HG02588 (cell line): ENCODE data around the gene INF2.
A peak's percentile ranks its signal among the peaks of the same experiment; 100 is the strongest.
"Not testable (repeated sequence)": the region's sequence is repeated elsewhere in the genome, so short reads cannot be mapped to it uniquely, and the experiment has no call there.

Source experiments
- ATAC-seq: cut with Tn5 transposase; IDR thresholded peaks from one replicate; pipeline ENCODE4 v1.9.1; 2021; ENCODE audit warnings: mild to moderate bottlenecking, moderate library complexity; ENCODE audit not compliant: unreplicated experiment

Gene INF2

DNA sequence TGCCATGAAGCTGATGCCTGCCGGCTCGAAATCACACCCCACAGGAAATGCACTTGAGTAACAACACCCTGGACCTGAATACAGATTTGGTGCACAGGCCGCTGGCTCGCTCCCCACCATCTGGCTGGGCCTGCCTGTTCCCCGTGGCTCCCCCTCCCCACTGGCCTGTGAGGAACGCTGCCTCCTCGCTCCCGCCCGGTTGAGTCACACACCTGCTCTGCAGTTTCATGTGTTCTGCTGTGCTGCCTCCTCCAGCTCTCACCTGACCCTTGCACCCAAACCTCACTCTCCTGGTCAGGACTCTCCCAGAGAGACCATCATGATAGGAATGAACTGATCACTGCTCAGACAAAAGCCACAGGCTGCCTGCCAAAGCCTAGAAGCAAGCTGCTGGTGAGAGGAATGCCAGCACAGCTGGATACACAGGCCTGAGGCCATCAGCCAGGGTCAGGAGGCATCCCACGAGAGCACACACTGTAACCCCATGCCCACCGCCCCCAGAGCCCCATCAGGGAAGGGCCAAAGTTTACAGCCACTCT, 59.8 kb downstream of the INF2 start:
- ATAC-seq = no peak

DNA sequence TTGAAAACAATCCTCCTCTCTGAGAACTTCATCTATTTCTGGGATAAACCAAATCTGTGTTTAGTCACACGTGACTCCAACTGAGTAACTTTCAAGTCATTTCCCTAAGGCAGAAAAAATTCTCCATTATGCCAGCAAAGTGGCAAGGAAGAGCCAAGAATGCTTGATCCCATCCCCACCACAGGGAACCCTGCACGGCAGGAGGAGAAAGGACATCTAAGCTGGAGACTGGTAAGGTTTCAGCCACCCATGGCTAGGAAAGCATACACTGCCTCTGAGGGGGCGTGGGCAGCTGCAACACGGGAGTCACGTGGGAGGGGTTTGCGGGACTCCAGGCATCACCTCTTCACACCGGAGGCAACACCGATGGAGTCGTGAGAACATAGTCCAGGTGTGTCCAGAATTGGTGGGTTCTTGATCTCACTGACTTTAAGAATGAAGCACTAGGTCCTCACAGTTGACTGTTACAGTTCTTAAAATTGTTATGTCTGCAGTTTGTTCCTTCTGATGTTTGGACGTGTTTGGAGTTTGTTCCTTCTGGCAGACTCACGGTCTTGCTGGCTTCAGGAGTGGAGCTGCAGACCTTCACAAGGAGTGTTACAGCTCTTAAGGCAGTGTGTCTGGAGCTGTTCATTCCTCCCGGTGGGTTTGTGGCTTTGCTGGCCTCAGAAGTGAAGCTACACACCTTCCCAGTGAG, 60.8 kb downstream of the INF2 start:
- ATAC-seq = no peak

DNA sequence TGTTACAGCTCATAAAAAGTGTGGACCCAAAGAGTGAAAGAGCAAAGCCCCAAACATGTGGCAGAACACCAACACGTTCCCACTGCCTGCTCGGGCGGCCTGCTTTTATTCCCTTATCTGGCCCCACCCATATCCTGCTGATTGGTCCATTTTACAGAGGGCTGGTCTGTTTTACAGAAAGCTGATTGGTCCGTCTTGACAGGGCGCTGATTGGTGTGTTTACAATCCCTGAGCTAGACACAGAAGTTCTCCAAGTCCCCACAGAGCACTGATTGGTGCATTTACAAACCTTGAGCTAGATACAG, 61.3 kb downstream of the INF2 start:
- not testable (repeated sequence) for ATAC-seq

DNA sequence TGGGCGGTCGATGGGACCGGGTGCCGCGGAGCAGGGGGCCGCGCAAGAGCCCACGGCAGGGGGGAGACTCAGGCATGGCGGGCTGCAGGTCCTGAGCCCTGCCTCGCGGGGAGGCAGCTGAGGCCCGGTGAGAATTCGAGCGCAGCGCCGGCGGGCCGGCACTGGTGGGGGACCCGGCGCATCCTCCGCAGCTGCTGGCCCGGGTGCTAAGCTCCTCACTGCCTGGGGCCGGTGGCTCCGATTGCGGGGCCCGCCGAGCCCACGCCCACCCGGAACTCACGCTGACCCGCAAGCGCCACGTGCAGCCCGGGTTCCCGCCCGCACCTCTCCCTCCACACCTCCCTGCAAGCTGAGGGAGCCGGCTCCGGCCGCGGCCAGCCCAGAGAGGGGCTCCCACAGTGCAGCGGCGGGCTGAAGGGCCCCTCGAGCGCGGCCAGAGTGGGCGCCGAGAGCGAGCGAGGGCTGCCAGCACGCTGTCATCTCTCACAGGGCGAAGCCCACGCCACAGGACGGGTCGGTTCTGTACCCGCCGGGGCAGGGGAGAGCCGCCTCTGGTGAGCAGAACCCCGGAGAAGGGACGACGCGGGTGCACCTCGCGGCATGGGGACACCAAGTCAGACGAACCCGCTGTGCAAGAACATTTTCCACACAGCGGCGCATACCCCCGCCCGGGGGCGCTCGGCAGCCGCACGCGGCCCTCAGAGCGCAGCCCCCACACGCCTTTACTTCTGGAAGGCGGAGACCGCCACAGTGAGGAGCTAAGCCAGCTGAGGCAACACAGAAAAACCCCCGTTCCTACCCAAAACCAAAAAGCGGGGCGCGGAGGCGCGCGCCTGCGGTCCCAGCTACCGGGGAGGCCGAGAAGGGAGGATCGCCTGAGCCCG, 62.4 kb downstream of the INF2 start:
- ATAC-seq = no peak

DNA sequence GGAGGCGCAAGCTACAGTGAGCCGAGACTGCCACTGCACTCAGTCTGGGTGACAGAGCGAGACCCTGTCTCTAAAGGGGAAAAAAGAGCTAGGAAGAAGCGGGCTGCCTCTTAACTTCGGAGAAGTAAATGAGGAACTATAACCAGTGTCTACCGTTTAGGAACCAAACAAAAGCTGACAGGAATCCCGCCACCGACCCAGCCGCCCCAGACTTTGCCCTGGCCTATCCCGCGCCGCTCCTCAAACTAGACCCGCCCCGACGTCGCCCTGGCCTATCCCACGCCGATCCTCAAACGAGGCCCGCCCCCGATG, 63.0 kb downstream of the INF2 start:
- ATAC-seq = peak; percentile 3

DNA sequence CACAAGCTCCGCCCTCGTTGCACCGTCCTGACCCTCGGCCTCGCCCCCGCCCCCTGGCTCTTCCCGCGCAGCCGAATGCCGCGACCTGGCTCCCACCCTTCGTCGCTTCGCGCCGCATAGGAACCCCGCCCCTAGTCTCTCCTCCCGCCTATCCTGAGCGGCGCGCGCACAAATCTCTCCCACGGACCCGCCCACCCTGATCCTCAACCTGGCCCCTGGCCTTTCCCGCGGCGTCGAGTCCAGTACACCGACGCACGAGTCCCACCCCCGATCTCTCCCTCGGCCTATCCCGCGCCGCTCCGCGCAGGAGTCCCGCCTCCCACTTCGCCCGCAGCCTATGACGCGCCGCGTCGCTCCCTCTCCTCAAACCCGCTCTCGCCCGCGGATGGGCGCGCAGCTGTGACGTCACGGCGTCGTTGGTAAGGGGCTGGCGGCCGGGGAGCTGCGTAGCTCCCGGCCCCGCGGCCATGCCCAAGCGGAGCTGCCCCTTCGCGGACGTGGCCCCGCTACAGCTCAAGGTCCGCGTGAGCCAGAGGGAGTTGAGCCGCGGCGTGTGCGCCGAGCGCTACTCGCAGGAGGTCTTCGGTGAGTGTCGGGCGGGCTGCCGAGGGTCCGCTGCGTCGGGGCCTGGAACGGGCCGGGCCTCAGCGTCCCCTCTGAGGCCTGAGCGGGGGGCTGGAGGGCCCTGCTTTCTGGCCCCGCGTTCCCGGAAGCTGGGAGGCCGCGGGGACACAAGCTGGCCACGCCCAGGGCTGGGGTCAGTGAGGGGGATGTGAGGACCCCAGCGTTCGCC, 63.5 kb downstream of the INF2 start, which contains the start of gene SIVA1:
SIVA1 (plus strand) TSS at position 413 of the 793 bp plus-strand sequence; CDS start at position 468, 55 bp downstream.
- ATAC-seq = peak; percentile 84

DNA sequence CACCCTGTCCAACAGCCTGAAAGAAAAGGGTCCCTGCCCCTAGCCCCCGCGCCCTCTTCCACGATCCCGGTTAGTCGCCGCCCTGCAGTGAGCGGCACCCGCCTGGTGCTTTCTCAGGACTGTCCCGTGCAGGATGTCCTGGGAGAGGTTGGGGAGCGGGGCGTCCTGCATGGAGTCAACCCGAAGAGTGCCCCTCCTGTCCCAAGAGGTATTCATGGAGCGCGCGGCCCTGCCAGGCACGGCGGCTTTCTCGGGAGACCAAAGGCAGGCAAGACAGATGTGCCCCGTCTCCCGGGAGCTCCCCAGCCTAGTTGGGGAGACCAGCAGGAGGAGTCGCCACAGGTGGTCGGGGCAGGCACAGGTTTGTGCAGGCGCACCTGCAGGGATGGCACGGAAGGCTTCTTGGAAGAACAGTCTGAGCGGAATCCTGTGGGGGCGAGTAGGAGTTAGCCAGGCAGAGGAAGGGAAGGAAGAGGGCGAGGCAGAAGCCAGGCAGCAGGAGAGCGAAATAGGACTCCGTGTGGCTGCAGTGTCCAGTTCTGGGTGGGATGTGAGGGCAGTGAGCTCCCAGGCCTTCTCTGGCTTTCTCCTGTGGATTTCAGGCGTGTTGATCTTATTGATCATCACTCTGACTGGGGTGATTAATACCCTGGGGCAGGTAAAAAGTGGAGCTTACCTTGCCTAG, 64.3 kb downstream of the INF2 start:
- ATAC-seq = no peak

DNA sequence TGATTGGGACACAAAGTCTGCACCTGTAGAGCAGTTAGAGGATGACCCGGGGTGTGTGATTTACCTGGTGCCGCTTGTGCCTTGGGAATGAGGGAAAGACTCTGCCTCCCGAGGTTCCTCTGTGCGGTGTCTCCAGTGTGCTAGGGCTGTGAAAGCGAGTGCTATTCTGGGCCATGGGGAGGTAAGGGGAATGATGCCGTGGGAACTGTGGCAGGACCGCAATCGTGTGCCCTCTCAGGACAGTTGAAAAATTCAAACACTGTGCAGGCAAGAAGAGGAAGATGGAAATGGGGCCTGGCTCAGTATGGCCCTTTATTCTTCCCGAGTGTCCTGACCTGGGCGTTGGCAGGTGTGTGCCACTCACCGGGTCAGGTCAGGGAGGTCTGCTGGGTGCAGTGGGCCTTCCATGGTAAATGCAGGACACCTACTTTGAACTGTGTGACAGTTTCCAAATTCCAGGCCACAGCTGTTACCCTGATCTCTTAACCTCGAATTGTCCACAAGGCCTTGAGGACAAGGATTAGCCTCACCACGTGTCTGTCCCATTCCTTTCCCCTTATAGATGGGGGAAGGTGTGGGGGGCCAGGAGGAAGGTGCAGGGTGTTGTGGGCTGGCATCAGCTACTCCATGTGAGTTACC, 64.9 kb downstream of the INF2 start:
- no peak for ATAC-seq

DNA sequence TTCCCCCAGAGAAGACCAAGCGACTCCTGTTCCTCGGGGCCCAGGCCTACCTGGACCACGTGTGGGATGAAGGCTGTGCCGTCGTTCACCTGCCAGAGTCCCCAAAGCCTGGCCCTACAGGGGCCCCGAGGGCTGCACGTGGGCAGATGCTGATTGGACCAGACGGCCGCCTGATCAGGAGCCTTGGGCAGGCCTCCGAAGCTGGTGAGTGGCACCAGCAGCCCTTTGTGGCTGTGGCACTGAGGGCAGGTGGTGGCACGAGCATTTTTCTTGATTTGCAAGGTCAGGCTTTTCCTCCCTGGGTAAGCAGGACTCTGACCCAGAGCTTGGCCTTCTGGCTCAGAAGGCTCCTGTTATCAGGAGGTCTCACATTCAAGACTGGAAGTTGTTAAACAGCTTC, 66.2 kb downstream of the INF2 start:
- ATAC-seq = no peak

DNA sequence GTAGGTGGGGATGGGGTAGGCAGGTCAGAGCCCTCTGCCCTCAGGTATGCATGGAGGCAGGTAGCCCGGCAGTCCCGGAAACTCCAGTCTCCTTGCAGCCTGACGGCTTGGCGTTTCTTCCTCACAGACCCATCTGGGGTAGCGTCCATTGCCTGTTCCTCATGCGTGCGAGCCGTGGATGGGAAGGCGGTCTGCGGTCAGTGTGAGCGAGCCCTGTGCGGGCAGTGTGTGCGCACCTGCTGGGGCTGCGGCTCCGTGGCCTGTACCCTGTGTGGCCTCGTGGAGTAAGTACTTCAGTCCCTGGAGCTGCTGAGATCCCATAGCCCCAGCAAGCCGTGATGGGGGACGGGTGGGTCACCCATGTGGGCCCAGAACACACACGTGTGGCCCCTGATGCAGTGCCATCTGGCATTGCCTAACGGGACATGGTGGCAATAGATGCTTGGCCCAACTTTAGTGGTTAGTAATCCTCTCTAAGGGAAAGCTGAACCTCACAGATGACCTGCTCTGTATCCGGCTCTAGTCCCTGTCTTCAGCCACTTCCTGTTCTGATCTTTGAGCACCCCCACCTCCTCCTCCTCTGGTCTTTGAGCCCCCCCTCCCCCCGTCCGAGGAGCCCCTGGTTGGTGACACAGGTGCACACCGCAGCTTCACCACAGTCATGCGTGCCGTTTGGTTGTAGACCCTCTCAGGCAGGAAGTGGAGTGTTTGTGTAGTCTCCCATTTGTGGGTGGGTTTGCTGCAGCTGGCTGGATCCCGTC, 67.2 kb downstream of the INF2 start:
- ATAC-seq = no peak

DNA sequence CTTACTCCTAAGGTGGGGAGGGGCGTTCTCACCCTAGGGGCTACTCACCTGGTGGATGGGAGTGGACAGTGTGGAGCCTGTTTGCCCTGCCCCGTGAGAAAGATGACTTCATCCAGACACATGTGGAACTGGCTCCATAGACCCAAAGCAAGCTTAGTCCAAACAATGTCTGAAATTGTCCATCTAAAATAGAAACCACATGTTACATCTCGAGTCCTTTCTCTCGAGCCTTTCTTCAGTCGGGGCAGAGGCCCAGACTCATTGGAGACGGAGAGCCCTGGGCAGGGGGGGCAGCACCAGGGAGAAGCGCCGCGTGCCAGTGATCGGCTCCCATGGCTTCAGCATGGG, 67.8 kb downstream of the INF2 start:
- ATAC-seq = no peak

DNA sequence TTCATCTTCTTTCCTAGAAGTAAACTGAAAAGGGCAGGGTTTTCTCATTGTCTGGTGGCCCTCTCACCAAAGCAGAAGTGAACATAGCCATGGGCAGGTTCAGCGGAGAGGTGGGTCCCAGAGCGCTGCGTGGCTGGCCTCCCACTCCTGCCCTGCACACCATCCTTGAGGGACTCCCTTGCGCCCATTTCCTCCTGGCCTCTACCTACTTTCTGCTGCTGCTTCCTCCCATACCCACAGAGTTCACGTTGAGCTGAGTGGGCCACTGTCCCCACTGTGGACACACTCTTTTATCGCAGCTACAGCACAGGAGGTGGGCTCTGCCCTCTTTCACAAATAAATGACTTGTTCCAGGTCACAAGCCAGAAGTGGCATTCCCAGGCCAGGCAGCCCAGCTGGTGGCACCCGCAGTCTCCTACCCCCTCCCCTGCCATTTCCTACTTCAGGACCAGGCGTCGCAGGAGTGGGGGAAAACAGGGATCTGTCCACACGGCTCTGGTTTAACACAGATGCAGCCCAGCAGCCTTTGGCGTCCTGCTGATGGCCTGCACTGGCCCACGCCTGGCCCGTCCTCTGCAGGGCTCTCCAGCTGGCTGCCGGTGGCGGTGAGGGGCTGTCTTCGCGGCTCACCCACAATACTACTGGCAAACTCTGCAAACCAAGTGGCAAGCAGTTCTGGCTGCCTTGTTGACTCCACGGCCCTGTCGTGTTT, 68.4 kb downstream of the INF2 start:
- ATAC-seq = no peak

DNA sequence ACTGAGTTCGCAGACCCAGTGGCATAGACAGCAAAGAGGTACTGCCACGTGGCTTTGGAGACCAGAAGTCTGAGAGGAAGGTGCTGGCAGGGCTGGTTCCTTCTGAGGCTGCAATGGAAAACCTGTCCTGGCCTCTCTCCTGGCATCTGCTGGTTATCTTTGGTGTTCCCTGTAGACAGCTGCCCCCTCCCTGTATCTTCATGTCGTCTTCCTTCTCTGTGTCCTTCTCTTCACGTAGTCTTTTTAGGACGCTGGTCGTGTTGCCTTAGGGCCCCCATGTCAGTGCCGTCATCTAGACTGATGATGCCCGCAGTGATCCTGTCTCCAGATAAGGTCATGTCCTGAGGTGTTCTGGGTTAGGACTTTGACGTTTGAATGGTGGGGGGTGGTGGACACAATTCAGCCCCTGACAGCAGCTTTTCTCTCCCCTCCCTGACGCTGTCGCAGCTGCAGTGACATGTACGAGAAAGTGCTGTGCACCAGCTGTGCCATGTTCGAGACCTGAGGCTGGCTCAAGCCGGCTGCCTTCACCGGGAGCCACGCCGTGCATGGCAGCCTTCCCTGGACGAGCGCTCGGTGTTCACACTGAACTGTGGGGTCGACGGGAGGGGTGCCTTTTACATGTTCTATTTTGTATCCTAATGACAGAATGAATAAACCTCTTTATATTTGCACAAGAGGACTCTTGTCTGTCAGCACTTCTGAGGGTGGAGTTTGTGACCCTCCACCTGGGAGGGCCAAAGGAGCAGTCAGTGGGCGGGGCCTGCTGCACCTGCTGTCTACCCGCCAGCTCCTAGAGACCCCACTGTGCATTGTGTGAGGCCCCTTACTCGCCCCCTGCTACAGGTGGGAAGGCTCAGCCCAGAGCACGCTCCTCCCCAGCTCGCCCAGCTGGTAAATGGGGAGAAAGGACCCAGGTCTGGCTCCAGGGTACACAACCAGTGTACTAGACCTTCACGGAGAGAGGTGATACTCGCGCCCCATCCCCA, 69.9 kb downstream of the INF2 start:
- ATAC-seq = no peak

DNA sequence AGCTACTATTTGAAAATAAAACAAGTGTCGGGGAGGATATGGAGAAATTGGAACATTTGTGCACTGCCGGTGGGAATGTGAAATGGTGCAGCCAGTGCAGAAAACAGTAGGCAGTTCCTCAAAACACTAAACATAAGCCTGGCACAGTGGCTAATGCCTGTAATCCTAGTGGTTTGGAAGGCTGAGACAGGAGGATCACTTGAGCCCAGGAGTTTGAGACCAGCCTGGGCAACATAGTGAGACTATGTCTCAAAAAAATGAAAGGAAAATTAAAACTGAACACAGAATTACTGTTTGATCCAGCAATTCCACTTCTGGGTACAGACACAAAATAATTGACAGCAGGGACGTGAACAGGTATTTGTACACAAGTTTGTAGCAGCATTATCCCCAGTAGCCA, 76.1 kb downstream of the INF2 start:
- no peak for ATAC-seq

DNA sequence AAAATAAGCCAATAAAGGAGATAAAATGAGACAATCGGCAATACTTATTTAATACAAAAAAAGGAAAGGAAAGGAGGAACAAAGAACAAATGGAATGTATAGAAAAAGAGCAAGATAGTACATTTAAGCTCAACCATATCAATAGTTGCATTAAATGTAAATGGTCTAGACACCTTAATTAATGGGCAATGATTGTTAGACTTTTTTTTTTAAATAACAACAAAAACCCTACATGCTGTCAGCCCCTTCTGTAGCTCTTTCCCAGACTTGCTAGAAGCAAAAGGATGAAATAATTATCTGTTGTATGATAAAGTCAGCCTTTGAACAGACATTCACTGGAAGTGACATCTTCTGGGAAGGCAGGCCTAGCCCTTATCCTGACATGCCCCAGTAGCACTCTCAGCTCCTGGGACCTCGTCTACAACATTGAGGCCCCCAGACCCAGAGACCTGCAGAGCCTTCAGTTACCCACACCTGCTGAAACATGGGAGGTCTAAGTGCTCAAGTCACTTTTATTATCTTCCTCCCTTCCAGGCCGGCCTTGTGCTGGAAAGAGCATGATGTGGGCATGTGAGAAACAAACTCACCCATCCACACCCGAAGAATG, 76.9 kb downstream of the INF2 start:
- no peak for ATAC-seq

DNA sequence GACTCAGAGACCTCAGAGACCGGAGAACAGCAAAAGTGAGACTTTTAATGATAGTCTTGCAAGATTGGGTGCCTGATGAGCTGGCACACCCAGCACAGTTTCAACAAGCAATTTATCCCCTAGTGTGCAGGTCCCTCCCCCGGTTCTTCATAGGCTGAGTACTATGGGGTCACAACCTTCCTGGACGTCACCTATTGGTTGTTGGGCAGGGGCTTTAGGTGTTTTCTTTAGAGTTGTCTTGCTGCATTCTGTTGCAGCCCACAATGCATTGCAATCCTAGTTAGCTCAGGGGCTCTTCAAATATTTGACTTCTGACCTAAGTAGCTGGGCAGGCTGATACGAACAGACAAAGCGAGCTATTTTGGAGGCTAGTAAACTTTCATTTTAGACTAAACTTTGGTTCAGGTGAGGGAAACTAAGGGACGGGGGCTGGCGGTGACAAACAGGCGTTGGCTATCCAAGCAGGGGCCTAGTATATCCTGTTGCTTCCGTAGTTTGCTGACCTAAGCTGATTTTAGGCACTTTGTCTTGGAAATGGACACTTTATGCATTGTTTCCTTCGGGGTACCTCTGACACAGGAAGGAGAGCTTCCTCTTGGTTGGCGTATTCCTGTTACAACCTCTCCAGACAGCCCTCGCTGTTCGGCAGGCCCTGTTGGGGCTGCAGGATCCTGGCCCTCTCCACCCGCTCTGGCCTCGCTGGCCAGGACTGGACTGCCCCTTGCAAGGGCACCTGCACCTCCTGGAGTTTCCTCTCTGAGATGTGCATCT, 77.6 kb downstream of the INF2 start:
- ATAC-seq = no peak

DNA sequence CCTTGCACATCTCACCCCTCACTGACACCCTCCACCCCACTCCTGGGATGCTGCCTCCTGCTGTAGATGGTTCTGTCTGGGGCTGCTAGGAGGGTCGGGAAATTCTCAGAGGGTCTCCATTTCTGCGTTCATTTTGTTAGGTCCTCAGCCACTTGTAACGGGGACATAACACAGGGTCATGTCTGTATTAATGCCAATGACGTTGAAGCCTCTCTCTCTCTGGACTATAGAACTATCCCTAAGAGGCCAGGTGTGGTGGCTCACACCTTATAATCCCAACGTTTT, 78.2 kb downstream of the INF2 start:
- ATAC-seq = no peak
